Upper lobe of left lung (tissue), 6 donors: Measurements from ENCODE around the gene METTL25B. TPM values are rescaled to one million over a fixed set of nuclear protein-coding genes. Genes with fewer than 3 reads are reported as not detected.
"Not testable (repeated sequence)": the region's sequence is repeated elsewhere in the genome, so short reads cannot be mapped to it uniquely, and the experiment has no call there.

Experiments
- ATAC-seq, 2 donors: fragments of 200-7000 bp; cut with Tn5 transposase; one replicate each; pipeline ENCODE4 v1.9.1; 2022; ENCODE audit warnings: mild to moderate bottlenecking in 2 of 2, moderate library complexity in 2 of 2; ENCODE audit not compliant: low FRiP score in 2 of 2
- DNase-seq, 2 donors: peaks; one replicate each; pipeline ENCODE4 v3.0.0-alpha.2; 2019 to 2020
- H3K27ac ChIP-seq, 4 donors: fragments of 200-600 bp; sonication (generic); one replicate each; pipeline ENCODE4 v1.5.1; 2016 to 2019
- H3K27me3 ChIP-seq, 4 donors: fragments of 200-600 bp; sonication (generic); one replicate each; pipeline ENCODE4 v1.5.1; 2017 to 2019
- H3K36me3 ChIP-seq, 4 donors: fragments of 200-600 bp; sonication (generic); one replicate each; pipeline ENCODE4 v1.5.1; 2016 to 2019
- H3K4me1 ChIP-seq, 4 donors: fragments of 200-600 bp; sonication (generic); one replicate each; pipeline ENCODE4 v1.5.1; 2018 to 2019
- H3K4me3 ChIP-seq, 4 donors: fragments of 200-600 bp; sonication (generic); one replicate each; pipeline ENCODE4 v1.5.1; 2017 to 2019; ENCODE audit warnings: mild to moderate bottlenecking in 2 of 4, moderate library complexity in 1 of 4
- H3K9me3 ChIP-seq, 4 donors: fragments of 200-600 bp; sonication (generic); one replicate each; pipeline ENCODE4 v1.5.1; 2018 to 2019
- CTCF ChIP-seq, 6 experiments: fragments of 450-650 bp in 4 of 6; fragments of 200-600 bp in 2 of 6; sonication (generic) in 2 of 6; IDR thresholded peaks; one replicate each; pipeline ENCODE4 v1.5.1; 2016 to 2019; ENCODE audit warnings: antibody characterized with exemption in 6 of 6
- EP300 ChIP-seq, 4 donors: sonication (generic); formaldehyde crosslinking; IDR thresholded peaks; one replicate each; pipeline ENCODE4 v1.5.1; 2017; ENCODE audit warnings: antibody characterized with exemption in 4 of 4, control low read depth in 2 of 4
- POLR2A ChIP-seq, 4 donors: fragments of 450-650 bp; IDR thresholded peaks; one replicate each; pipeline ENCODE4 v1.5.1; 2016 to 2017; ENCODE audit warnings: antibody characterized with exemption in 4 of 4, mild to moderate bottlenecking in 2 of 4
- POLR2AphosphoS5 ChIP-seq, 2 donors: sonication (generic); formaldehyde crosslinking; IDR thresholded peaks; one replicate each; pipeline ENCODE4 v1.5.1; 2017; ENCODE audit warnings: antibody characterized with exemption in 2 of 2
- WGBS, 2 donors: methylation state at CpG; one replicate each; pipeline ENCODE4 v1.1.5; 2017 to 2018; 5-methylcytosine and 5-hydroxymethylcytosine counted together
- total RNA-seq, 6 donors: library from RNA; depleted of rRNA in 4 of 6; stranded (reverse); fragments of >200 nt in 4 of 6; gene quantifications; one replicate each; pipeline versions ENCODE4 v1.1.0 to v1.2.1, GENCODE V29; 2016 to 2021
- donor health status: DM: no; HTN: no; CAD: no; lungs with moderate emphysema.
- donor health status: DM: no; HTN: yes; CAD: no; lungs with severe emphysema.

Gene METTL25B
- total RNA-seq, 6 donors from 2014 or later: 23.4 to 131 (median 39.9) TPM

GRCh38 chr1:156755527-156755950 is 27.3 kb downstream of the METTL25B start:
- no peak overlapping the region for H3K4me3 ChIP-seq
- H3K27ac ChIP-seq: no peak overlapping the region
- WGBS, 2 donors: 55 to 61% methylated on average over 5 of the region's 5 CpGs
- no peak for TF ChIP-seq CTCF (IDR thresholded peaks at IDR 0.05)
- TF ChIP-seq POLR2AphosphoS5 (IDR thresholded peaks at IDR 0.05): no peak
- no peak for TF ChIP-seq EP300 (IDR thresholded peaks at IDR 0.05)
- no peak for TF ChIP-seq POLR2A (IDR thresholded peaks at IDR 0.05)
- DNase-seq (no peak), ATAC-seq (no peak)
- no peaks in the 10 kb centered on the region for H3K27me3 ChIP-seq
- no peaks in the 10 kb centered on the region for H3K9me3 ChIP-seq
- H3K36me3 ChIP-seq: no peaks in the 10 kb centered on the region
- H3K4me1 ChIP-seq: peaks cover 10 to 20% (median 13%) of the 10 kb centered on the region in 4 donors

- TF ChIP-seq POLR2AphosphoS5 (IDR thresholded peaks at IDR 0.05) (no peak), EP300 (IDR thresholded peaks at IDR 0.05) (no peak), CTCF (IDR thresholded peaks at IDR 0.05) (no peak), POLR2A (IDR thresholded peaks at IDR 0.05) (no peak)
- Histone ChIP-seq H3K27ac (no peak overlapping the region), H3K36me3 (no peaks in the 10 kb centered on the region), H3K9me3 (no peaks in the 10 kb centered on the region), H3K4me1 (peaks cover 10 to 20% (median 12%) of the 10 kb centered on the region in 4 donors), H3K27me3 (no peaks in the 10 kb centered on the region), H3K4me3 (no peak overlapping the region)
- DNase-seq (no peak), ATAC-seq (no peak)
- WGBS, 2 donors: 97 to 100% methylated on average over 1 of the region's 1 CpG
Measured at GRCh38 chr1:156756355-156756754, 28.1 kb downstream of the METTL25B start.

GRCh38 chr1:156757572-156758253 is 29.4 kb downstream of the METTL25B start:
- not testable (repeated sequence) for DNase-seq, H3K27me3 ChIP-seq, H3K4me3 ChIP-seq, H3K9me3 ChIP-seq, ATAC-seq, H3K36me3 ChIP-seq, H3K27ac ChIP-seq
- H3K4me1 ChIP-seq: peaks cover 7 to 14% (median 8%) of the 10 kb centered on the region in 4 donors
- 87 to 94% methylated on average over 10 of the region's 10 CpGs for WGBS, 2 donors

- 67 to 77% methylated on average over 6 of the region's 6 CpGs for whole genome bisulfite sequencing, 2 donors
- H3K4me3 ChIP-seq: no peak overlapping the region
Measured at GRCh38 chr1:156760092-156760795, 32.0 kb downstream of the METTL25B start.

More at GRCh38 chr1:156760092-156760795, 32.0 kb downstream of the METTL25B start:
- DNase-seq: no peak
- Histone ChIP-seq H3K9me3 (no peaks in the 10 kb centered on the region), H3K27ac (no peak overlapping the region), H3K27me3 (no peaks in the 10 kb centered on the region), H3K4me1 (no peaks in the 10 kb centered on the region), H3K36me3 (no peaks in the 10 kb centered on the region)
- no peak for ATAC-seq
- TF ChIP-seq POLR2A (IDR thresholded peaks at IDR 0.05): no peak
- TF ChIP-seq EP300 (IDR thresholded peaks at IDR 0.05): no peak
- no peak for TF ChIP-seq POLR2AphosphoS5 (IDR thresholded peaks at IDR 0.05)
- no peak for TF ChIP-seq CTCF (IDR thresholded peaks at IDR 0.05)
